ENCODE data around the gene HOXA6. TPM values are rescaled to one million over a fixed set of nuclear protein-coding genes. Genes with fewer than 3 reads are reported as not detected.

Gene HOXA6
- total and polyA plus RNA-seq, 9 of the 15 experiments (the other 6 are each of a cell fraction or from before 2014, with no cell fraction given), result not detected

GRCh38 chr7:27140126-27140857 lies 7.3 kb downstream of the HOXA6 start:
- WGBS (ENCODE audit: insufficient coverage, low coverage, missing lambda C conversion rate), result 4% methylated on average over 15 of the region's 15 CpGs
- DNase-seq (ENCODE audit: extremely low read depth in 1 of 4, low spot score in 3 of 4) (no peak), FAIRE-seq (no peak), ATAC-seq (no peak)
- Histone ChIP-seq H3K4me3 (no peak overlapping the region), H3K9me1 (ENCODE audit: control insufficient read depth, insufficient read depth, low read length) (no peaks in the 10 kb centered on the region), H3K27me3 (ENCODE audit: control insufficient read depth in 2 of 2, insufficient read depth in 2 of 2, low read length in 2 of 2) (peaks cover 27 to 71% of the 10 kb centered on the region in 2 experiments), H3K36me3 (ENCODE audit: control insufficient read depth, insufficient read depth, low read length) (no peaks in the 10 kb centered on the region), H2AFZ (ENCODE audit: low read depth, low read length) (no peak overlapping the region), H4K20me1 (replicated peaks; ENCODE audit: control insufficient read depth, insufficient read depth, low read length) (no peaks in the 10 kb centered on the region), H3K9ac (ENCODE audit: insufficient read depth in 1 of 2, low read depth in 2 of 2, low read length in 2 of 2) (no peak overlapping the region), H3K79me2 (ENCODE audit: control insufficient read depth, insufficient read depth, low read length) (no peaks in the 10 kb centered on the region), H3K4me2 (ENCODE audit: insufficient read depth, low read length) (no peak overlapping the region), H3K9me3 (replicated peaks; ENCODE audit: control insufficient read depth, insufficient read depth, low read depth, low read length) (no peaks in the 10 kb centered on the region), H3K27ac (ENCODE audit: extremely low read depth, low read depth, low read length) (no peak overlapping the region), H3K4me1 (replicated peaks in 1 of 2; ENCODE audit: control insufficient read depth in 2 of 2, insufficient read depth in 2 of 2, low read length in 2 of 2) (peaks cover 7 to 15% of the 10 kb centered on the region in 2 experiments; a peak in 3 of 5 replicates)
- in situ Hi-C loops (cut with MboI) (loop anchor here (10.0 kb wide), 1 partner anchor 285 kb away; no protein-coding TSS in a partner anchor), intact Hi-C loops (cut with micrococcal nuclease) (no loop called here)
- ChIA-PET POLR2A (interaction anchor here (0.6 to 0.8 kb wide), 2 partner anchors 10 to 1987 kb away, joined by 3 to 5 read pairs; no protein-coding TSS in a partner anchor), CTCF (ENCODE audit: low intra/inter-chr PET ratio) (no interaction called here)
- no TSS peak for BruUV-seq (replicated peaks)
- TF ChIP-seq GATAD2A (IDR thresholded peaks at IDR 0.05) (no peak), HNRNPUL1 (IDR thresholded peaks at IDR 0.05; ENCODE audit: low read length) (no peak), MCM2 (IDR thresholded peaks at IDR 0.05; ENCODE audit: low read depth) (no peak), PHTF2 (CRISPR knock-in tag; IDR thresholded peaks at IDR 0.05) (no peak), TFAP4 (CRISPR knock-in tag; IDR thresholded peaks at IDR 0.05; ENCODE audit: borderline replicate concordance) (no peak), GTF2E2 (tag; IDR thresholded peaks at IDR 0.05) (no peak), RBM39 (optimal IDR thresholded peaks at IDR 0.05; ENCODE audit: low read depth, low read length) (no peak)
